K562 (cell line): Measurements from ENCODE around the gene DDAH2. TPM values are rescaled to one million over a fixed set of nuclear protein-coding genes. Genes with fewer than 3 reads are reported as not detected.

Experiments used
- CBX5 ChIP-seq: IDR thresholded peaks from 2 replicates; pipeline ENCODE4 v1.6.1; 2014; ENCODE audit warnings: low read depth, borderline replicate concordance
- CHAMP1 ChIP-seq: fragments of 450-650 bp; IDR thresholded peaks from 2 replicates; pipeline ENCODE4 v1.6.1; 2016; ENCODE audit warnings: mild to moderate bottlenecking
- FOXO4 ChIP-seq: fragments of 450-650 bp; formaldehyde crosslinking; IDR thresholded peaks from 2 replicates; pipeline ENCODE4 v1.4.0; 2020; ENCODE audit warnings: mild to moderate bottlenecking, moderate library complexity
- GATAD2A ChIP-seq: fragments of 450-650 bp; IDR thresholded peaks from 2 replicates; pipeline ENCODE4 v1.6.1; 2017
- IRF2 ChIP-seq: sonication (generic); formaldehyde crosslinking; IDR thresholded peaks from 2 replicates; pipeline ENCODE4 v1.8.1; 2022; ENCODE audit warnings: mild to moderate bottlenecking, missing genetic modification reagents
- KLF6 ChIP-seq: fragments of 250-450 bp; sonication (Bioruptor Pico); IDR thresholded peaks from 2 replicates; pipeline ENCODE4 v1.4.0; 2020; ENCODE audit warnings: mild to moderate bottlenecking, moderate library complexity, borderline replicate concordance
- MTA3 ChIP-seq: fragments of 450-650 bp; formaldehyde crosslinking; IDR thresholded peaks from 2 replicates; pipeline ENCODE4 v1.6.1; 2017; ENCODE audit warnings: mild to moderate bottlenecking, borderline replicate concordance
- ZNF146 ChIP-seq: IDR thresholded peaks from one replicate; pipeline ENCODE4 v1.6.1; 2018; ENCODE audit warnings: missing compliant biosample characterization; ENCODE audit not compliant: unreplicated experiment
- ZNF384 ChIP-seq: IDR thresholded peaks from 2 replicates; pipeline ENCODE4 v1.6.1; 2012; ENCODE audit warnings: low read depth, low read length, improper control_type of control experiment
- ZNF407 ChIP-seq: fragments of 450-650 bp; IDR thresholded peaks from 2 replicates; pipeline ENCODE4 v1.6.1; 2016; ENCODE audit warnings: low read depth
- ZNF449 ChIP-seq: fragments of 250-450 bp; sonication (Bioruptor Pico); IDR thresholded peaks from 2 replicates; pipeline ENCODE4 v1.8.0; 2022; ENCODE audit warnings: moderate library complexity, mild to moderate bottlenecking, inconsistent platforms
- ZNF764 ChIP-seq: fragments of 250-450 bp; sonication (Bioruptor Pico); IDR thresholded peaks from 2 replicates; pipeline ENCODE4 v1.4.0; 2020; ENCODE audit warnings: low read depth, mild to moderate bottlenecking, moderate library complexity
- polyA plus RNA-seq, 8 experiments: library from polyadenylated mRNA; depleted of rRNA in 4 of 8; stranded (reverse) in 5 of 8; unstranded in 3 of 8; fragments of >200 nt; fragmentation: Nextera tagmentation in 2 of 8; fragmentation: Illumina TruSeq in 1 of 8; extraction: Ambion mirVana in 2 of 8; extraction: Trizol in 1 of 8; gene quantifications; 2 replicates each; pipeline versions ENCODE4 v1.2.1 to v1.2.3, GENCODE V29; 2011 to 2014; ENCODE audit warnings: inconsistent platforms in 1 of 8, missing spikeins in 1 of 8
- total RNA-seq, 7 experiments: library from RNA; depleted of rRNA in 6 of 7; stranded (reverse); fragments of >200 nt in 6 of 7; fragmentation: Illumina TruSeq in 2 of 7; extraction: Trizol in 2 of 7; gene quantifications; 2 replicates each; pipeline versions ENCODE4 v1.2.1 to v1.2.3, GENCODE V29; 2011 to 2021; ENCODE audit warnings: low replicate concordance in 1 of 7

The DDAH2 gene
- total and polyA plus RNA-seq, 9 of the 15 experiments (the other 6 are each of a cell fraction or from before 2014, with no cell fraction given): 1.8 to 45.4 (median 21.4) TPM

- TF ChIP-seq ZNF449 (CRISPR knock-in tag): peak; percentile 42; the same call in 1 of the 2 replicates
- no peak for TF ChIP-seq CHAMP1
- no peak for TF ChIP-seq IRF2
- 0 out of 2 replicates have a peak, but pooled peaks have one; percentile 4 for TF ChIP-seq ZNF384
- TF ChIP-seq KLF6 (CRISPR knock-in tag): peak; percentile 5; the same call in 1 of the 2 replicates
- TF ChIP-seq ZNF764 (CRISPR knock-in tag): peak; percentile 69; the same call in 1 of the 2 replicates
- TF ChIP-seq CBX5: no peak
- TF ChIP-seq ZNF407: no peak
- TF ChIP-seq MTA3: no peak
- TF ChIP-seq FOXO4: peak; percentile 82
- no peak for TF ChIP-seq ZNF146 (CRISPR knock-in tag)
- no peak for TF ChIP-seq GATAD2A
Observed at GRCh38 chr6:31737991-31738979, 9.2 kb upstream of the DDAH2 start (continued).
